ENCODE measurements around the gene TP53TG3.
"Not testable (repeated sequence)": the region's sequence is repeated elsewhere in the genome, so short reads cannot be mapped to it uniquely, and the experiment has no call there.

DNA sequence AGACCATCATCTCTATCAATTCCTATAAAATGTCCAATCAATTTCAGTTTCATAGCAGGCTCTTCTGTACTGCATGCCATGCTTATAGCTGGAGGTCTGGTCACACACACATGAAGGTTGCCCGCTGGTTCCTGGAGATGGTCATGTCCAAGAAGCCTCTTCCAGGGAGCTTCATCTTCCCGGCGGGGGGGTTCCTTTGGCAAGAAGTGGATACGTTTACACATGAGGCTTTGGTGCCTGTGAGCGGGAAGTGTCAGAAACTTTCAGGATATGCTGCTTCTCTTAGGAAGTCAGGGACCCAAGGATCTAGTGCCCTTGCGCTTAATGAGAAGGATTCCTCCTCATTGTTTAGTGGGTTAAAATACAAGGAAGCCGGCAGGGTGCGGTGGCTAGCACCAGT is 43.9 kb downstream of the TP53TG3 start:
- not testable (repeated sequence) for TF ChIP-seq GABPA (tag; conservative IDR thresholded peaks at IDR 0.05; ENCODE audit: low read depth); POLR2G (IDR thresholded peaks at IDR 0.05; ENCODE audit: low read depth, low read length); ZBTB17 (CRISPR knock-in tag; IDR thresholded peaks at IDR 0.05); KLF16 (IDR thresholded peaks at IDR 0.05); RBFOX2 (IDR thresholded peaks at IDR 0.05; ENCODE audit: low read depth, low read length); PHF8 (IDR thresholded peaks at IDR 0.05; ENCODE audit: borderline replicate concordance, low read length); NR2C1 (IDR thresholded peaks at IDR 0.05); NR2C1 (tag; IDR thresholded peaks at IDR 0.05)
- TF ChIP-seq, protein P1, sequence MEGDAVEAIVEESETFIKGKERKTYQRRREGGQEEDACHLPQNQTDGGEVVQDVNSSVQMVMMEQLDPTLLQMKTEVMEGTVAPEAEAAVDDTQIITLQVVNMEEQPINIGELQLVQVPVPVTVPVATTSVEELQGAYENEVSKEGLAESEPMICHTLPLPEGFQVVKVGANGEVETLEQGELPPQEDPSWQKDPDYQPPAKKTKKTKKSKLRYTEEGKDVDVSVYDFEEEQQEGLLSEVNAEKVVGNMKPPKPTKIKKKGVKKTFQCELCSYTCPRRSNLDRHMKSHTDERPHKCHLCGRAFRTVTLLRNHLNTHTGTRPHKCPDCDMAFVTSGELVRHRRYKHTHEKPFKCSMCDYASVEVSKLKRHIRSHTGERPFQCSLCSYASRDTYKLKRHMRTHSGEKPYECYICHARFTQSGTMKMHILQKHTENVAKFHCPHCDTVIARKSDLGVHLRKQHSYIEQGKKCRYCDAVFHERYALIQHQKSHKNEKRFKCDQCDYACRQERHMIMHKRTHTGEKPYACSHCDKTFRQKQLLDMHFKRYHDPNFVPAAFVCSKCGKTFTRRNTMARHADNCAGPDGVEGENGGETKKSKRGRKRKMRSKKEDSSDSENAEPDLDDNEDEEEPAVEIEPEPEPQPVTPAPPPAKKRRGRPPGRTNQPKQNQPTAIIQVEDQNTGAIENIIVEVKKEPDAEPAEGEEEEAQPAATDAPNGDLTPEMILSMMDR (IDR thresholded peaks at IDR 0.05 in 2 of 3, conservative IDR thresholded peaks at IDR 0.05 in 1 of 3; ENCODE audit: insufficient read depth in 2 of 3, low read depth in 1 of 3, low read length in 3 of 3): not testable (repeated sequence)
- TF ChIP-seq, protein P2, sequence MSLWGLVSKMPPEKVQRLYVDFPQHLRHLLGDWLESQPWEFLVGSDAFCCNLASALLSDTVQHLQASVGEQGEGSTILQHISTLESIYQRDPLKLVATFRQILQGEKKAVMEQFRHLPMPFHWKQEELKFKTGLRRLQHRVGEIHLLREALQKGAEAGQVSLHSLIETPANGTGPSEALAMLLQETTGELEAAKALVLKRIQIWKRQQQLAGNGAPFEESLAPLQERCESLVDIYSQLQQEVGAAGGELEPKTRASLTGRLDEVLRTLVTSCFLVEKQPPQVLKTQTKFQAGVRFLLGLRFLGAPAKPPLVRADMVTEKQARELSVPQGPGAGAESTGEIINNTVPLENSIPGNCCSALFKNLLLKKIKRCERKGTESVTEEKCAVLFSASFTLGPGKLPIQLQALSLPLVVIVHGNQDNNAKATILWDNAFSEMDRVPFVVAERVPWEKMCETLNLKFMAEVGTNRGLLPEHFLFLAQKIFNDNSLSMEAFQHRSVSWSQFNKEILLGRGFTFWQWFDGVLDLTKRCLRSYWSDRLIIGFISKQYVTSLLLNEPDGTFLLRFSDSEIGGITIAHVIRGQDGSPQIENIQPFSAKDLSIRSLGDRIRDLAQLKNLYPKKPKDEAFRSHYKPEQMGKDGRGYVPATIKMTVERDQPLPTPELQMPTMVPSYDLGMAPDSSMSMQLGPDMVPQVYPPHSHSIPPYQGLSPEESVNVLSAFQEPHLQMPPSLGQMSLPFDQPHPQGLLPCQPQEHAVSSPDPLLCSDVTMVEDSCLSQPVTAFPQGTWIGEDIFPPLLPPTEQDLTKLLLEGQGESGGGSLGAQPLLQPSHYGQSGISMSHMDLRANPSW (CRISPR knock-in tag; IDR thresholded peaks at IDR 0.05): not testable (repeated sequence)
- TF ChIP-seq, protein P3, sequence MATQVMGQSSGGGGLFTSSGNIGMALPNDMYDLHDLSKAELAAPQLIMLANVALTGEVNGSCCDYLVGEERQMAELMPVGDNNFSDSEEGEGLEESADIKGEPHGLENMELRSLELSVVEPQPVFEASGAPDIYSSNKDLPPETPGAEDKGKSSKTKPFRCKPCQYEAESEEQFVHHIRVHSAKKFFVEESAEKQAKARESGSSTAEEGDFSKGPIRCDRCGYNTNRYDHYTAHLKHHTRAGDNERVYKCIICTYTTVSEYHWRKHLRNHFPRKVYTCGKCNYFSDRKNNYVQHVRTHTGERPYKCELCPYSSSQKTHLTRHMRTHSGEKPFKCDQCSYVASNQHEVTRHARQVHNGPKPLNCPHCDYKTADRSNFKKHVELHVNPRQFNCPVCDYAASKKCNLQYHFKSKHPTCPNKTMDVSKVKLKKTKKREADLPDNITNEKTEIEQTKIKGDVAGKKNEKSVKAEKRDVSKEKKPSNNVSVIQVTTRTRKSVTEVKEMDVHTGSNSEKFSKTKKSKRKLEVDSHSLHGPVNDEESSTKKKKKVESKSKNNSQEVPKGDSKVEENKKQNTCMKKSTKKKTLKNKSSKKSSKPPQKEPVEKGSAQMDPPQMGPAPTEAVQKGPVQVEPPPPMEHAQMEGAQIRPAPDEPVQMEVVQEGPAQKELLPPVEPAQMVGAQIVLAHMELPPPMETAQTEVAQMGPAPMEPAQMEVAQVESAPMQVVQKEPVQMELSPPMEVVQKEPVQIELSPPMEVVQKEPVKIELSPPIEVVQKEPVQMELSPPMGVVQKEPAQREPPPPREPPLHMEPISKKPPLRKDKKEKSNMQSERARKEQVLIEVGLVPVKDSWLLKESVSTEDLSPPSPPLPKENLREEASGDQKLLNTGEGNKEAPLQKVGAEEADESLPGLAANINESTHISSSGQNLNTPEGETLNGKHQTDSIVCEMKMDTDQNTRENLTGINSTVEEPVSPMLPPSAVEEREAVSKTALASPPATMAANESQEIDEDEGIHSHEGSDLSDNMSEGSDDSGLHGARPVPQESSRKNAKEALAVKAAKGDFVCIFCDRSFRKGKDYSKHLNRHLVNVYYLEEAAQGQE (IDR thresholded peaks at IDR 0.05; ENCODE audit: borderline replicate concordance): not testable (repeated sequence)
- TF ChIP-seq, protein P3 (CRISPR knock-in tag; IDR thresholded peaks at IDR 0.05; ENCODE audit: low read depth): not testable (repeated sequence)
